Endothelial cell (in vitro differentiated cells): ENCODE data around the gene TNNI2. TPM values are rescaled to one million over a fixed set of nuclear protein-coding genes. Genes with fewer than 3 reads are reported as not detected.

ENCODE experiments used
- DNase-seq: peaks from one replicate; pipeline ENCODE4 v3.0.0; 2021; ENCODE audit warnings: low spot score
- H3K27ac Mint-ChIP-seq: one replicate; pipeline ENCODE4 v1.8.0; 2021; ENCODE audit warnings: mixed read lengths, inconsistent platforms; ENCODE audit not compliant: unreplicated experiment
- H3K27me3 Mint-ChIP-seq: one replicate; pipeline ENCODE4 v1.8.0; 2021; ENCODE audit warnings: mild to moderate bottlenecking, moderate library complexity, mixed read lengths, inconsistent platforms; ENCODE audit not compliant: unreplicated experiment
- H3K36me3 Mint-ChIP-seq: one replicate; pipeline ENCODE4 v1.8.0; 2021; ENCODE audit warnings: mild to moderate bottlenecking, low read depth, mixed read lengths, inconsistent platforms; ENCODE audit not compliant: unreplicated experiment
- H3K4me1 Mint-ChIP-seq: one replicate; pipeline ENCODE4 v1.8.0; 2021; ENCODE audit warnings: mild to moderate bottlenecking, mixed read lengths, inconsistent platforms; ENCODE audit not compliant: unreplicated experiment
- H3K4me3 Mint-ChIP-seq: one replicate; pipeline ENCODE4 v1.8.0; 2021; ENCODE audit warnings: mild to moderate bottlenecking, mixed read lengths, inconsistent platforms; ENCODE audit not compliant: unreplicated experiment
- H3K9me3 Mint-ChIP-seq: one replicate; pipeline ENCODE4 v1.8.0; 2021; ENCODE audit warnings: mixed read lengths, inconsistent platforms; ENCODE audit not compliant: unreplicated experiment
- total RNA-seq: library from RNA; stranded (reverse); fragmentation: NEBNext Ultra II Directional; extraction: Animal tissue kit (Norgen Biotek cat#: 25700); gene quantifications from one replicate; pipeline ENCODE4 v1.2.1, GENCODE V29; 2021; ENCODE audit not compliant: unreplicated experiment
- TF ChIP-seq, protein P1 (sequence below): fragments of 200-600 bp; sonication (generic); IDR thresholded peaks from one replicate; pipeline ENCODE4 v1.5.0; 2021; ENCODE audit warnings: antibody characterized with exemption; ENCODE audit not compliant: unreplicated experiment

TNNI2 gene
- total RNA-seq, 1 donor from 2014 or later, result not detected

DNA sequence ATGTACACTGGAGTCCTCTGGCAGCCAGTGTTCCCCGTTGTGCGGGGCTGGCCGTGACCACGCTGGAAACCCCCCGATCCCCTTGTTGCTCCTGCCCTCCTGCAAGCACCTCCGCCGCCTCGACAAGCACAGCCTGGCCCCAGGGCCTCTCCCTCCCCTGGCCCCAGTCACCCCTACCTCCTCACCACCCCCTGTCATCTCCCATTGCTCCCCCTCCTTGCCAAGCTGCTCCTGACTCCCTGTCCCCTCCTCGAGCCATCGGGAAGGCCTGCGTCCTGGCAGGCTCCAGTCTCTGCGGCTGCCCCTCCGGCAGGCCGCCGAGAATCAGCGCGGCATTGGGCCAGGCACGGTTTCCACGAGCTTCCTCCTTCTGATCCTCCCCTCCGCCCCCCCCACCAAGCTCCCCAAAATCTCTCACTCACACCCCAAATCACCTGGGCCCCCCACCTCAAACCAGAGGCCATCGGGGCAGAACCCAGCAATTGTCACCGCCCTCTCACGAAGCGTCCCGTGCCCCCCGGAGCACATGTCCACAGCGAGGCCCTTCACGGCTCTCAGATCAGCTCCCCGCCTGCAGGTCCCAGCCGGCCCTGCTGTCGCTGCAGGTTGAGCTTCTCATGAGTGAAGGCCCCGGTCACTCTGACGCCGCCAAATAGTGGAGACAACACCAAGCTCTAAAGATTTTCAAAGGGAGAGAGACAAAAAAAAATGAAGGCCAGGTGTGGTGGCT is 8.4 kb downstream of the TNNI2 start:
- no peak overlapping the region for H3K27ac Mint-ChIP-seq
- TF ChIP-seq, protein P1, sequence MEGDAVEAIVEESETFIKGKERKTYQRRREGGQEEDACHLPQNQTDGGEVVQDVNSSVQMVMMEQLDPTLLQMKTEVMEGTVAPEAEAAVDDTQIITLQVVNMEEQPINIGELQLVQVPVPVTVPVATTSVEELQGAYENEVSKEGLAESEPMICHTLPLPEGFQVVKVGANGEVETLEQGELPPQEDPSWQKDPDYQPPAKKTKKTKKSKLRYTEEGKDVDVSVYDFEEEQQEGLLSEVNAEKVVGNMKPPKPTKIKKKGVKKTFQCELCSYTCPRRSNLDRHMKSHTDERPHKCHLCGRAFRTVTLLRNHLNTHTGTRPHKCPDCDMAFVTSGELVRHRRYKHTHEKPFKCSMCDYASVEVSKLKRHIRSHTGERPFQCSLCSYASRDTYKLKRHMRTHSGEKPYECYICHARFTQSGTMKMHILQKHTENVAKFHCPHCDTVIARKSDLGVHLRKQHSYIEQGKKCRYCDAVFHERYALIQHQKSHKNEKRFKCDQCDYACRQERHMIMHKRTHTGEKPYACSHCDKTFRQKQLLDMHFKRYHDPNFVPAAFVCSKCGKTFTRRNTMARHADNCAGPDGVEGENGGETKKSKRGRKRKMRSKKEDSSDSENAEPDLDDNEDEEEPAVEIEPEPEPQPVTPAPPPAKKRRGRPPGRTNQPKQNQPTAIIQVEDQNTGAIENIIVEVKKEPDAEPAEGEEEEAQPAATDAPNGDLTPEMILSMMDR, result no peak
- H3K36me3 Mint-ChIP-seq, result no peaks in the 10 kb centered on the region
- peaks cover 21% of the 10 kb centered on the region for H3K27me3 Mint-ChIP-seq
- no peaks in the 10 kb centered on the region for H3K9me3 Mint-ChIP-seq
- no peak overlapping the region for H3K4me3 Mint-ChIP-seq
- H3K4me1 Mint-ChIP-seq, result peaks cover 4% of the 10 kb centered on the region
- DNase-seq, result no peak

DNA sequence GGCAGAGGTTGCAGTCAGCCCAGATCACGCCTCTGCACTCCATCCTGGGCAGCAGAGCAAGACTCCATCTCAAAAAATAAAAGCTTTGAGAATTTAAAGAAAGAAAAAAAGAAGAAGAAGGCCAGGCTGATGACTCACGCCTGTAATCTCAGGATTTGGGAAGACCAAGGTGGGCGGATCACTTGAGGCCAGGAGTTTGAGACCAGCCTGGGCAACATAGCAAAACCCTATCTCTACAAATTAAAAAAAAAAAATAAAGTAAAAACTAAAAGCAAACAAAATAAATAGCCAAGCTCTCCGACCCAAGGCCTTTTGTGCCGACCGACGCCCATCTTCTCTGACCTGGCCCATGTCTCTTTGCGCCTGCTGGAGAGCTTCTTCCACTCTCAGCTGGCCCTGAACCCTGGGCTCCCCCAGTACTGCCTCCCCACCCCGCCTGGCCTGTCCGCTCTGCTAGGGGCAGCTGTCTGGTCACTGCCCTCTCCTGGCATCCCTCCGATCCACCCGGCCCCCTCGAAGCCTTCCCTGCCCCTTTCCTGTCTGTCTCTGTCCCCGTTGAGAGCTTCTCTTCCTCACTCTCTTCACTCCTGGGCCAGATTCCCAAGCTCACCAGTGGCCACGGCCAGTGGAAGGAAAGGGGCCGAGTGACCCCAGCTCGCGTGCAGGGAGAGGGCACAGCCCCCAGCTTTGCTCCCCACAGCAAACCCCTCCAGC is 9.3 kb downstream of the TNNI2 start:
- Mint-ChIP-seq H3K4me1 (peaks cover 4% of the 10 kb centered on the region), H3K9me3 (no peaks in the 10 kb centered on the region), H3K4me3 (no peak overlapping the region), H3K27me3 (peaks cover 22% of the 10 kb centered on the region), H3K27ac (no peak overlapping the region), H3K36me3 (no peaks in the 10 kb centered on the region)
- TF ChIP-seq, protein P1, result no peak
- no peak for DNase-seq

DNA sequence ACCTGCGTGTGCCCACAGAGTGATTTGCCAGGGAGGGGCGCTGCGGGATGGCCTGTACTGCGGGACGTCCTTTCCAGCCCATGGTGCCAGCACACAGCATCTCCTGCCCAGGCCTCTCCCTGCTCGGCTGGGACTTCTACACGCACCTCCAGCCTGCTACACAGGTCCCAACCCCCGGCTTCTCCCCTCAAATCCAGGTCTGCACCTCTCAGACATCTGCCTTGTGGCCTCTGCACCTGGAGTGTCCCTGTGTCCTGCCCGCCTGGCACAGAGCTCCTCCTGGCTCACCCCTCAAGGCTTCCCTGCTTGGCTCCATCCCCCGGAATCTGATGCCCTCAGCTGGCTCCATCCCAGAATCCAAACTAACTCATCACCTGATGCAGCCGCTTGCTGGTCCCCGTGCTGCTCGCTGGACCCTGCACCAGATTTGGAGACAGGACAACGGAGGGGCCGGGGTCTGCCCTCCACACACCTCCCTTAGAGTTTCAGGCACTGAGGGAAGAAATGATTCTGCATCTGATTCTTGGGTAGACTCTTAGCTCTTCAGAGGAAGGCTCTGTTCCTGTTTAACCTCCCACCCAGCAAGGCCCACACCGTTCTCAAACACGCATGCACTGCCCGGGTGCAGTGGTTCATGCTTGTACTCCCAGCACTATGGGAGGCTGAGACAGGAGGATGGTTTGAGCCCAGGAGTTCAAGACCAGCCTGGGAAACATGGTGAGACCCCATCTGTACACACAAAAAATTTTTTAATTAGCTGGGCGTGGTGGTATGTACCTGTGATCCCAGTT is 10.1 kb downstream of the TNNI2 start:
- no peaks in the 10 kb centered on the region for H3K9me3 Mint-ChIP-seq
- DNase-seq, result no peak
- H3K4me3 Mint-ChIP-seq, result no peak overlapping the region
- H3K27me3 Mint-ChIP-seq, result peaks cover 22% of the 10 kb centered on the region
- peaks cover 4% of the 10 kb centered on the region for H3K4me1 Mint-ChIP-seq
- TF ChIP-seq, protein P1, result no peak
- no peaks in the 10 kb centered on the region for H3K36me3 Mint-ChIP-seq
- no peak overlapping the region for H3K27ac Mint-ChIP-seq

DNA sequence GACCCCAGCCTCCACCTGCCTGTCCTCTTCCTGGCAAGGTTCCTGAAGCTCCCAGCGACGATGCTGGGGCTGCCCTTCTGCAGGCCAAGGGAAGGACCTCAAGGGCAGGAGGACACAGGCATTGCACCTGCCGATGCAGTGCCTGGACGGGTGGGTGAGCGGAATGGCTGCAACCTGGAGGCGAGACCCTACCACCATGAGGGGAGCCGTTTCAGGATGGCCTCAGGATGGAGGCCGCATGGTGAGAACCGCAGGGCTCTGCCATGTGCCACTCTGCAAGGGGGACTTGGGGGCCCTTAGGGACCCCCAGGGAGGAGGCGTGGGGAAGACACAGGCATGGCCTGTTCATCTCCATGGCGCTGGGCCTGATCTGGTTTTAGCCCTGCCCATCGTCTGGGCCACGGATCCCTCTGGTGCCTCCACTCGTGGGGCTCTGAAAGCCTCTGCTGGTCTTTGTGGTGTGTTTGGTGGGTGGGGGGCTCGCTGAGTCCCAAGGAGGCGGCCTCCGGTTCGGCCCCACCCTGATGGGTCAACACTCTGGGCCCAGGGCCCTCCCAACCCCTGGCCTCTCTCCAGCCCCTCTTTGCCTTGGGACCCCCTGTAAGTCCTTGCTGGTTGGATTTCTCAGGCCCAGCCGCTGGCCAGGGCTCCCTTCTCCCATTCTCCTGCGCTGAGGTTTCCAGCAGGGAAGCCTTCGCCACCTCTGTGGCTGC is 12.8 kb downstream of the TNNI2 start:
- TF ChIP-seq, protein P1, result no peak
- Mint-ChIP-seq H3K27ac (no peak overlapping the region), H3K36me3 (no peaks in the 10 kb centered on the region), H3K4me1 (no peaks in the 10 kb centered on the region), H3K27me3 (peaks cover 12% of the 10 kb centered on the region), H3K4me3 (no peak overlapping the region), H3K9me3 (no peaks in the 10 kb centered on the region)
- DNase-seq, result no peak
